Bone marrow (tissue), 2 donors: Measurements from ENCODE around the gene PRPH.

Experiments
- DNase-seq, 2 donors: peaks; one replicate each; lab custom pipeline; 2025; lab: John Stamatoyannopoulos, UW

Gene PRPH

GRCh38 chr12:49346659-49347310 is 51.8 kb downstream of the PRPH start, which contains the start of gene DNAJC22:
TSS of gene DNAJC22 (plus strand) at chr12:49346888. CDS start at chr12:49348873, 1,985 bp downstream.
- DNase-seq: no peak

DNA sequence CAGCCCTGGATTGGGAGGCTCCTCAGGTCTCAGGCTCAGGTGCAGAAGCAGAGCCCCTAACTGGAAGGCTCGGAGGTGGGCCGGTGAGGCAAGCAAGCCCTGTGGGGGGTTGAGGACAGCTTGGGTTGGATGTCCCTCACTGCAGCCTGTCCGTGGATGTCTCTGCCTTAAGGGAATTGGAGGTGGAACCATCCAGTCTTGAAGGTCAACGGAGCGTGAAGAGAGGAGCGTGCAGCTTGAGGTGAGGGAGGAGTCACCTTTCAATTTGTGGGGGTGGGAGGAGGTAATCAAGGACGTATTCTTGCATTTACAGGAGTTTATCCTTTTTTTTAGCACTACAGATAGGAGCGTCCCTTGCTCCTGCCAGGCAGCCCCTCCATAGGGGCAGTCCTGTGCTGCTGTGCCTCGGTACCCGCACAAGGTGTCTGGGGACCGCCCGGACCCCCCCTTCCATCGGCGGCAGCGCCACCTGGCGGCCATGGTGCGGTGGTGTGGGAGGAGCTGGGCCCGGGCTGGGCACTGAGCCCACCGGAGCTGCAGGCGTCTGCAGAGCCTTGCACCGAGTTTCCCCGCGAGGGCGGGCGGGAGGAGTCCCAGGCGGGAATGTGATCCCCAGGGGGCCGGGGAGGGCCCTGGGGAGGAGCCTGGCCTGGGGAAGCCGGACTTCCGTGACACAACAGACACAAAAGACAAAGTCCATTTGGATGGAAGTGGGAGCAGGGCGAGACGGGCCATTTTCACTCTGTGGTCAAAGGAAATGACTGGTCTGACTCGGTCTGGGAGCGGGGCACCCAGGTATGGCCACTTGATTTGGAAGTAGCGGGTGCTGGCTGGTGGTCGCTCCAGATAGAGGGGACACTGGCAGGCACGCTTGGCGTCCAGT is 52.6 kb downstream of the PRPH start:
- DNase-seq: peak; percentile 16 to 39
